ENCODE data around the gene ESPN. TPM values are rescaled to one million over a fixed set of nuclear protein-coding genes. Genes with fewer than 3 reads are reported as not detected.

The ESPN gene
- total RNA-seq, 1 donor from 2014 or later = 1.7 TPM

- Mint-ChIP-seq H3K4me1 (peaks cover 19% of the 10 kb centered on the region), H3K27me3 (ENCODE audit: low read depth) (no peaks in the 10 kb centered on the region), H3K36me3 (ENCODE audit: low read depth) (no peaks in the 10 kb centered on the region), H3K4me3 (peak overlapping the region; percentile 85), H3K9me3 (no peaks in the 10 kb centered on the region), H3K27ac (ENCODE audit: unreplicated experiment) (no peak overlapping the region)
- no peak for DNase-seq (ENCODE audit: low read depth, low spot score)
- TF ChIP-seq CTCF (conservative IDR thresholded peaks at IDR 0.05) = no peak
Measured at GRCh38 chr1:6483017-6483760, 58.6 kb downstream of the ESPN start.

GRCh38 chr1:6483761-6484117, 59.2 kb downstream of the ESPN start:
- H3K4me3 Mint-ChIP-seq = peak overlapping the region; percentile 85
- peaks cover 19% of the 10 kb centered on the region for H3K4me1 Mint-ChIP-seq
- no peak overlapping the region for H3K27ac Mint-ChIP-seq (ENCODE audit: unreplicated experiment)
- no peak for DNase-seq (ENCODE audit: low read depth, low spot score)
- no peak for TF ChIP-seq CTCF (conservative IDR thresholded peaks at IDR 0.05)
- no peaks in the 10 kb centered on the region for H3K27me3 Mint-ChIP-seq (ENCODE audit: low read depth)
- H3K36me3 Mint-ChIP-seq (ENCODE audit: low read depth) = no peaks in the 10 kb centered on the region
- H3K9me3 Mint-ChIP-seq = no peaks in the 10 kb centered on the region

GRCh38 chr1:6484826-6485167, 60.2 kb downstream of the ESPN start:
- TF ChIP-seq CTCF (conservative IDR thresholded peaks at IDR 0.05) = no peak
- Mint-ChIP-seq H3K36me3 (ENCODE audit: low read depth) (no peaks in the 10 kb centered on the region), H3K4me1 (peaks cover 16% of the 10 kb centered on the region), H3K27ac (ENCODE audit: unreplicated experiment) (no peak overlapping the region), H3K27me3 (ENCODE audit: low read depth) (no peaks in the 10 kb centered on the region), H3K9me3 (no peaks in the 10 kb centered on the region), H3K4me3 (peak overlapping the region; percentile 85)
- no peak for DNase-seq (ENCODE audit: low read depth, low spot score)

- H3K4me3 Mint-ChIP-seq = peak overlapping the region; percentile 74
- H3K27me3 Mint-ChIP-seq (ENCODE audit: low read depth) = no peaks in the 10 kb centered on the region
- H3K27ac Mint-ChIP-seq (ENCODE audit: unreplicated experiment) = no peak overlapping the region
- peaks cover 16% of the 10 kb centered on the region for H3K4me1 Mint-ChIP-seq
- no peak for TF ChIP-seq CTCF (conservative IDR thresholded peaks at IDR 0.05)
- DNase-seq (ENCODE audit: low read depth, low spot score) = no peak
- H3K36me3 Mint-ChIP-seq (ENCODE audit: low read depth) = no peaks in the 10 kb centered on the region
- H3K9me3 Mint-ChIP-seq = no peaks in the 10 kb centered on the region
Measured at GRCh38 chr1:6485168-6486101, 60.9 kb downstream of the ESPN start.

GRCh38 chr1:6486433-6487011, 61.9 kb downstream of the ESPN start:
- H3K27me3 Mint-ChIP-seq (ENCODE audit: low read depth) = no peaks in the 10 kb centered on the region
- peak; percentile 96 for DNase-seq (ENCODE audit: low read depth, low spot score)
- no peak overlapping the region for H3K27ac Mint-ChIP-seq (ENCODE audit: unreplicated experiment)
- TF ChIP-seq CTCF (conservative IDR thresholded peaks at IDR 0.05) = peak; percentile 92
- H3K4me3 Mint-ChIP-seq = peak overlapping the region; percentile 74
- H3K9me3 Mint-ChIP-seq = no peaks in the 10 kb centered on the region
- peaks cover 21% of the 10 kb centered on the region for H3K4me1 Mint-ChIP-seq
- H3K36me3 Mint-ChIP-seq (ENCODE audit: low read depth) = no peaks in the 10 kb centered on the region
